ENCODE results near the gene TMEM200A.

The TMEM200A gene

DNA sequence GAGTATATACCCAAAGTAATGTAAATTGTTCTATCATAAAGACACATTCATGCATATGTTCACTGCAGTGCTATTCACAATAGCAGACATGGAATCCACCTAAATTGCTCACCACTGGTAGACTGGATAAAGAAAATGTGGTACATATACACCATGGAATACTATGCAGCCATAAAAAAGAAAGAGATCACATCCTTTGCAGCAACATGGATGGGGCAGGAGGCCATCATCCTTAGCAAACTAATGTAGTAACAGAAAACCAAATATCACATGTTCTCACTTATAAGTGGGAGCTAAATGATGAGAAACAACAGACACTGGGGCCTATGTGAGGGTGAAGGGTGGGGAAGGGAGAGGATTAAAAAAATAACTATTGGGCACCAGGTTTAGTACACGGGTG lies 11.5 kb upstream of the TMEM200A start:
- no peaks in the 10 kb centered on the region for H3K79me2 ChIP-seq (ENCODE audit: insufficient read depth, low read length)
- H4K20me1 ChIP-seq (ENCODE audit: insufficient read depth, low read length) = no peaks in the 10 kb centered on the region
- DNase-seq (no peak), ATAC-seq (ENCODE audit: insufficient read depth, low read depth) (no peak)
- no peak overlapping the region for H3K9ac ChIP-seq (ENCODE audit: low read depth, low read length)
- TF ChIP-seq, protein P1, sequence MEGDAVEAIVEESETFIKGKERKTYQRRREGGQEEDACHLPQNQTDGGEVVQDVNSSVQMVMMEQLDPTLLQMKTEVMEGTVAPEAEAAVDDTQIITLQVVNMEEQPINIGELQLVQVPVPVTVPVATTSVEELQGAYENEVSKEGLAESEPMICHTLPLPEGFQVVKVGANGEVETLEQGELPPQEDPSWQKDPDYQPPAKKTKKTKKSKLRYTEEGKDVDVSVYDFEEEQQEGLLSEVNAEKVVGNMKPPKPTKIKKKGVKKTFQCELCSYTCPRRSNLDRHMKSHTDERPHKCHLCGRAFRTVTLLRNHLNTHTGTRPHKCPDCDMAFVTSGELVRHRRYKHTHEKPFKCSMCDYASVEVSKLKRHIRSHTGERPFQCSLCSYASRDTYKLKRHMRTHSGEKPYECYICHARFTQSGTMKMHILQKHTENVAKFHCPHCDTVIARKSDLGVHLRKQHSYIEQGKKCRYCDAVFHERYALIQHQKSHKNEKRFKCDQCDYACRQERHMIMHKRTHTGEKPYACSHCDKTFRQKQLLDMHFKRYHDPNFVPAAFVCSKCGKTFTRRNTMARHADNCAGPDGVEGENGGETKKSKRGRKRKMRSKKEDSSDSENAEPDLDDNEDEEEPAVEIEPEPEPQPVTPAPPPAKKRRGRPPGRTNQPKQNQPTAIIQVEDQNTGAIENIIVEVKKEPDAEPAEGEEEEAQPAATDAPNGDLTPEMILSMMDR (IDR thresholded peaks at IDR 0.05; ENCODE audit: borderline replicate concordance, extremely low read depth, low read length, poor library complexity, severe bottlenecking) = no peak
- no peak for TF ChIP-seq EZH2 (IDR thresholded peaks at IDR 0.05; ENCODE audit: borderline replicate concordance, low read depth, low read length, severe bottlenecking)
- H3K4me3 ChIP-seq (ENCODE audit: low read depth in 1 of 2, low read length in 2 of 2) = no peak overlapping the region
- no peak overlapping the region for H2AFZ ChIP-seq (ENCODE audit: low read depth, low read length)
- no peaks in the 10 kb centered on the region for H3K4me1 ChIP-seq (ENCODE audit: insufficient read depth, low read length)
- no peaks in the 10 kb centered on the region for H3K9me3 ChIP-seq (ENCODE audit: insufficient read depth, low read length, severe bottlenecking)
- H3K27me3 ChIP-seq (ENCODE audit: insufficient read depth, low read length, poor library complexity) = no peaks in the 10 kb centered on the region
- no peak overlapping the region for H3K27ac ChIP-seq (ENCODE audit: low read length)
- no peak overlapping the region for H3K4me2 ChIP-seq (ENCODE audit: insufficient read depth, low read length)
- no peaks in the 10 kb centered on the region for H3K36me3 ChIP-seq (ENCODE audit: insufficient read depth, low read length)

DNA sequence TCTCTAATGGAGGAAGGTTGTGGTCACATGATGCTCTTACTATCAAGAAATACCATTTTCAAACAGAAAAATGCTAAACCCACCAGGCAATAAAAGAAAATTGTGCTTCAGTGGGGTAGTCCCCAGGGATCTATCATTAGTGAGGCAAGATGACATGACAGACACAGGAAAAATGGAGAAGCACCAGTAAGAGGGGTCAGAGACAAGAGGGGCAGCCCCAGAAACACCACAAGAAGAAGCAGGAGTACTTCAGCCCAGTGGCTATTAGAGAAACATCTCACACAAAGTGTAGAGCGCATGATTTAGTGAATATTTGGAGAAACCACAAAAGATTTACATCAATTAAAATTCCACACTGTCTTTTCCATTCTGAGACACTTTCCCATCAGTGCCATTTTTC lies 10.2 kb upstream of the TMEM200A start:
- Histone ChIP-seq H4K20me1 (ENCODE audit: insufficient read depth, low read length) (no peaks in the 10 kb centered on the region), H3K27ac (ENCODE audit: low read length) (no peak overlapping the region), H3K4me1 (ENCODE audit: insufficient read depth, low read length) (no peaks in the 10 kb centered on the region), H2AFZ (ENCODE audit: low read depth, low read length) (no peak overlapping the region), H3K4me3 (ENCODE audit: low read depth in 1 of 2, low read length in 2 of 2) (no peak overlapping the region), H3K9ac (ENCODE audit: low read depth, low read length) (no peak overlapping the region), H3K4me2 (ENCODE audit: insufficient read depth, low read length) (no peak overlapping the region), H3K79me2 (ENCODE audit: insufficient read depth, low read length) (no peaks in the 10 kb centered on the region), H3K36me3 (ENCODE audit: insufficient read depth, low read length) (no peaks in the 10 kb centered on the region), H3K27me3 (ENCODE audit: insufficient read depth, low read length, poor library complexity) (no peaks in the 10 kb centered on the region), H3K9me3 (ENCODE audit: insufficient read depth, low read length, severe bottlenecking) (no peaks in the 10 kb centered on the region)
- ATAC-seq (ENCODE audit: insufficient read depth, low read depth) = no peak
- TF ChIP-seq, protein P1 (IDR thresholded peaks at IDR 0.05; ENCODE audit: borderline replicate concordance, extremely low read depth, low read length, poor library complexity, severe bottlenecking) = no peak
- no peak for TF ChIP-seq EZH2 (IDR thresholded peaks at IDR 0.05; ENCODE audit: borderline replicate concordance, low read depth, low read length, severe bottlenecking)
- DNase-seq = no peak

DNA sequence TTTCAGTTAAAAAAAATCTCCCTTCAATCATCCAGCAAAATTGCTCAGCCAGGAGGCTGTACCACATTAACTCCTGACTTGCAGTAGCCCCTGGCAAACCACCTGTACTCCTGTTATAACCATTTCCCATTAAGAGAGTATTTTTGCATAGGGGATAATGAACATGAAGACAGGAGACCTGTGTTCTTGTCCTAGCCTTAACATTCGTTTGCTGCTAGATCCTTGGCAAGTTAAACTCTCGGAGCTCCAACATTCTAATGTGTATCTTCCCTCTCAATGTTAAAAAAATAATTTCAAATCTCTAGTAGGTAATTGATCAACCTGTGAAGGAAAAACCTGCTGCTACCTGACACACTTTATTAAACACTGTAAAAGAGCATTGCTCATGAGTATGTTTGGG lies 8.4 kb upstream of the TMEM200A start:
- DNase-seq (no peak), ATAC-seq (ENCODE audit: insufficient read depth, low read depth) (no peak)
- H3K79me2 ChIP-seq (ENCODE audit: insufficient read depth, low read length) = no peaks in the 10 kb centered on the region
- no peaks in the 10 kb centered on the region for H3K4me1 ChIP-seq (ENCODE audit: insufficient read depth, low read length)
- H3K36me3 ChIP-seq (ENCODE audit: insufficient read depth, low read length) = no peaks in the 10 kb centered on the region
- no peak overlapping the region for H3K27ac ChIP-seq (ENCODE audit: low read length)
- TF ChIP-seq EZH2 (IDR thresholded peaks at IDR 0.05; ENCODE audit: borderline replicate concordance, low read depth, low read length, severe bottlenecking) = no peak
- TF ChIP-seq, protein P1 (IDR thresholded peaks at IDR 0.05; ENCODE audit: borderline replicate concordance, extremely low read depth, low read length, poor library complexity, severe bottlenecking) = no peak
- no peak overlapping the region for H3K4me3 ChIP-seq (ENCODE audit: low read depth in 1 of 2, low read length in 2 of 2)
- H2AFZ ChIP-seq (ENCODE audit: low read depth, low read length) = no peak overlapping the region
- no peak overlapping the region for H3K9ac ChIP-seq (ENCODE audit: low read depth, low read length)
- H3K4me2 ChIP-seq (ENCODE audit: insufficient read depth, low read length) = no peak overlapping the region
- no peaks in the 10 kb centered on the region for H3K9me3 ChIP-seq (ENCODE audit: insufficient read depth, low read length, severe bottlenecking)
- no peaks in the 10 kb centered on the region for H4K20me1 ChIP-seq (ENCODE audit: insufficient read depth, low read length)
- H3K27me3 ChIP-seq (ENCODE audit: insufficient read depth, low read length, poor library complexity) = no peaks in the 10 kb centered on the region

DNA sequence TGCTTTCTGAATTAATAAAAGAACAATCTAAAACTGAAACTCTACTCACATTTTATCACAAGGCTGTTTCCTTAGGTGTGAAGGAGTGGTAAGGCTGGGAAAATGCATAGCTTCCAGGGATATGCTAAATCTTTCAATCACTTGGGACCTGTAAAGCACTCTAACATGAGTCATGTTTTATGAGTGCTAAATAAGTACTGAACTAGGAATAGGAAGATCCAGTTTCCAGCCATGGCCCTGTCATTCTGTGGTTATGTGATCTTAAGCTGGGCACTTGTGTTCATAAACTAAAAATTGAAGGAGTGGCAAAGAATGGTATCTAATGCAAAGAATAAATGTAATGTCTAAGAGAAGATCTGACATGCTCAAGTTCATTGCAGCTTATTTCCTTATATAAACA lies 6.1 kb upstream of the TMEM200A start:
- Histone ChIP-seq H3K79me2 (ENCODE audit: insufficient read depth, low read length) (no peaks in the 10 kb centered on the region), H3K36me3 (ENCODE audit: insufficient read depth, low read length) (no peaks in the 10 kb centered on the region), H3K4me1 (ENCODE audit: insufficient read depth, low read length) (peaks cover 3% of the 10 kb centered on the region; the same call in 1 of the 2 replicates), H3K9me3 (ENCODE audit: insufficient read depth, low read length, severe bottlenecking) (no peaks in the 10 kb centered on the region), H3K9ac (ENCODE audit: low read depth, low read length) (no peak overlapping the region), H3K27me3 (ENCODE audit: insufficient read depth, low read length, poor library complexity) (no peaks in the 10 kb centered on the region), H4K20me1 (ENCODE audit: insufficient read depth, low read length) (no peaks in the 10 kb centered on the region), H3K4me3 (ENCODE audit: low read depth in 1 of 2, low read length in 2 of 2) (no peak overlapping the region), H3K4me2 (ENCODE audit: insufficient read depth, low read length) (no peak overlapping the region), H3K27ac (ENCODE audit: low read length) (no peak overlapping the region), H2AFZ (ENCODE audit: low read depth, low read length) (no peak overlapping the region)
- no peak for TF ChIP-seq EZH2 (IDR thresholded peaks at IDR 0.05; ENCODE audit: borderline replicate concordance, low read depth, low read length, severe bottlenecking)
- TF ChIP-seq, protein P1 (IDR thresholded peaks at IDR 0.05; ENCODE audit: borderline replicate concordance, extremely low read depth, low read length, poor library complexity, severe bottlenecking) = no peak
- no peak for ATAC-seq (ENCODE audit: insufficient read depth, low read depth)
- no peak for DNase-seq

All from DND-41 (cell line).